HepG2 (cell line): ENCODE measurements around the gene SIT1. TPM values are rescaled to one million over a fixed set of nuclear protein-coding genes. Genes with fewer than 3 reads are reported as not detected.

Source experiments
- ATAC-seq: fragments of 200-7000 bp; cut with Tn5 transposase; 3 replicates; pipeline ENCODE4 v1.9.1; 2020; ENCODE audit warnings: mild to moderate bottlenecking, moderate library complexity
- BruUV-seq: library from RNA; stranded (reverse); fragments of 400-500 nt; replicated peaks from 2 replicates; lab custom pipeline; 2021; lab: Mats Ljungman, UMichigan
- CTCF ChIA-PET: fragments of 300-600 bp; formaldehyde crosslinking; extraction: SDS; loops from one replicate; lab custom pipeline; 2021; ENCODE audit warnings: low total read pairs, inconsistent platforms, low intra/inter-chr PET ratio; lab: Yijun Ruan, JAX
- POLR2A ChIA-PET: fragments of 350-600 bp; sonication (Branson Sonifier 250); formaldehyde crosslinking; loops from one replicate; lab custom pipeline; 2020; ENCODE audit warnings: antibody characterized with exemption, inconsistent platforms; lab: Yijun Ruan, JAX
- DNase-seq: peaks from one replicate; pipeline ENCODE4 v3.0.0-alpha.2; 2015; ENCODE audit warnings: low spot score
- FAIRE-seq: peaks from 3 replicates; lab custom pipeline; 2011; peaks lifted over from hg19 to GRCh38; lab: Jason Lieb, UNC
- H2AFZ ChIP-seq: one replicate; pipeline ENCODE4 v1.6.1; 2011; ENCODE audit warnings: low read length, inconsistent platforms
- H3K27ac ChIP-seq: fragments of 300-600 bp; 3 replicates; pipeline ENCODE4 v1.8.0; 2011; ENCODE audit warnings: mixed run types, mild to moderate bottlenecking, mixed read lengths, low read length, inconsistent platforms; ENCODE audit not compliant: insufficient read depth; ENCODE audit errors: extremely low read length
- H3K27me3 ChIP-seq, 2 experiments: fragments of 200-600 bp in 1 of 2; 2 replicates in 1 of 2; 3 replicates in 1 of 2; pipeline versions ENCODE4 v1.6.0 to v1.8.0; 2011; ENCODE audit warnings: low read length in 2 of 2, mild to moderate bottlenecking in 2 of 2, moderate library complexity in 2 of 2, inconsistent platforms in 1 of 2; ENCODE audit not compliant: insufficient read depth in 2 of 2, control insufficient read depth in 1 of 2
- H3K36me3 ChIP-seq, 2 experiments: fragments of 200-600 bp in 1 of 2; replicated peaks in 1 of 2; 2 replicates in 1 of 2; 3 replicates in 1 of 2; pipeline versions ENCODE4 v1.5.1 to v1.8.0; 2011; ENCODE audit warnings: low read length in 2 of 2, inconsistent platforms in 1 of 2; ENCODE audit not compliant: insufficient read depth in 2 of 2, control insufficient read depth in 1 of 2
- H3K4me1 ChIP-seq: 2 replicates; pipeline ENCODE4 v1.5.1; 2012; ENCODE audit warnings: low read length, inconsistent platforms; ENCODE audit not compliant: insufficient read depth
- H3K4me2 ChIP-seq: 2 replicates; pipeline ENCODE4 v1.6.0; 2011; ENCODE audit warnings: low read depth, low read length, inconsistent platforms
- H3K4me3 ChIP-seq, 3 experiments: fragments of 200-600 bp in 1 of 3; sonication (generic), shearing (Covaris generic) in 1 of 3; replicated peaks in 1 of 3; 2 replicates each; pipeline ENCODE4 v1.5.1; 2011 to 2016; ENCODE audit warnings: low read length in 3 of 3, inconsistent platforms in 2 of 3, low read depth in 2 of 3, mild to moderate bottlenecking in 2 of 3, control low read depth in 1 of 3, mixed read lengths in 1 of 3; ENCODE audit not compliant: insufficient read depth in 1 of 3
- H3K79me2 ChIP-seq: one replicate; pipeline ENCODE4 v1.6.1; 2011; ENCODE audit warnings: low read length, inconsistent platforms; ENCODE audit not compliant: insufficient read depth
- H3K9ac ChIP-seq: 2 replicates; pipeline ENCODE4 v1.6.0; 2011; ENCODE audit warnings: mild to moderate bottlenecking, low read depth, low read length, inconsistent platforms; ENCODE audit not compliant: insufficient read depth
- H3K9me3 ChIP-seq: 2 replicates; pipeline ENCODE4 v1.5.1; 2012; ENCODE audit warnings: mild to moderate bottlenecking, low read length
- H4K20me1 ChIP-seq: 2 replicates; pipeline ENCODE4 v1.6.0; 2011; ENCODE audit warnings: inconsistent platforms, mild to moderate bottlenecking, low read length, moderate library complexity; ENCODE audit not compliant: insufficient read depth
- ATF7 ChIP-seq, 2 experiments: fragments of 450-650 bp in 1 of 2; sonication (generic) in 1 of 2; formaldehyde crosslinking in 1 of 2; IDR thresholded peaks; 2 replicates each; pipeline versions ENCODE4 v1.4.0 to v1.6.1; 2016 to 2020; ENCODE audit warnings: antibody characterized with exemption in 1 of 2, mild to moderate bottlenecking in 1 of 2, missing genetic modification reagents in 1 of 2
- KMT2B ChIP-seq: IDR thresholded peaks from 2 replicates; pipeline ENCODE4 v1.6.1; 2016; ENCODE audit warnings: missing genetic modification reagents, missing compliant biosample characterization
- MED1 ChIP-seq: sonication (generic); formaldehyde crosslinking; IDR thresholded peaks from 2 replicates; pipeline ENCODE4 v1.4.0; 2020; ENCODE audit warnings: missing genetic modification reagents
- MTF2 ChIP-seq: sonication (generic); formaldehyde crosslinking; IDR thresholded peaks from 2 replicates; pipeline ENCODE4 v1.5.0; 2020; ENCODE audit warnings: missing genetic modification reagents, borderline replicate concordance
- PREB ChIP-seq: sonication (generic); formaldehyde crosslinking; IDR thresholded peaks from 2 replicates; pipeline ENCODE4 v1.4.0; 2020; ENCODE audit warnings: missing genetic modification reagents
- RFX5 ChIP-seq: IDR thresholded peaks from 2 replicates; pipeline ENCODE4 v1.6.1; 2011; ENCODE audit warnings: low read depth, low read length, improper control_type of control experiment
- RFXANK ChIP-seq: IDR thresholded peaks from 2 replicates; pipeline ENCODE4 v1.6.1; 2016
- RFXAP ChIP-seq: sonication (generic); formaldehyde crosslinking; IDR thresholded peaks from 2 replicates; pipeline ENCODE4 v1.4.0; 2020; ENCODE audit warnings: missing genetic modification reagents, borderline replicate concordance
- SIN3A ChIP-seq: IDR thresholded peaks from 2 replicates; pipeline ENCODE4 v1.6.1; 2011; ENCODE audit warnings: low read depth, mild to moderate bottlenecking, control low read depth, low read length, borderline replicate concordance
- SMYD3 ChIP-seq: sonication (generic); formaldehyde crosslinking; IDR thresholded peaks from 2 replicates; pipeline ENCODE4 v1.8.1; 2023; ENCODE audit warnings: mild to moderate bottlenecking, missing genetic modification reagents
- ZBTB7A ChIP-seq: sonication (generic); formaldehyde crosslinking; IDR thresholded peaks from 2 replicates; pipeline ENCODE4 v1.8.0; 2022; ENCODE audit warnings: mild to moderate bottlenecking, missing genetic modification reagents
- ZFY ChIP-seq: sonication (generic); formaldehyde crosslinking; IDR thresholded peaks from 2 replicates; pipeline ENCODE4 v1.4.0; 2020; ENCODE audit warnings: missing genetic modification reagents
- ZNF124 ChIP-seq: sonication (generic); formaldehyde crosslinking; IDR thresholded peaks from 2 replicates; pipeline ENCODE4 v1.4.0; 2020; ENCODE audit warnings: missing genetic modification reagents
- ZNF282 ChIP-seq: fragments of 450-650 bp; IDR thresholded peaks from 2 replicates; pipeline ENCODE4 v1.6.1; 2018; ENCODE audit not compliant: partially characterized antibody
- ZNF354B ChIP-seq: sonication (generic); formaldehyde crosslinking; IDR thresholded peaks from 2 replicates; pipeline ENCODE4 v1.8.0; 2022; ENCODE audit warnings: mild to moderate bottlenecking, missing genetic modification reagents
- ZSCAN29 ChIP-seq: sonication (generic); formaldehyde crosslinking; conservative IDR thresholded peaks from 2 replicates; pipeline ENCODE4 v1.4.0; 2020; ENCODE audit warnings: mild to moderate bottlenecking, missing genetic modification reagents
- WGBS: methylation state at CpG from one replicate; pipeline ENCODE4 v1.1.6; 2017; ENCODE audit warnings: low lambda C conversion rate; 5-methylcytosine and 5-hydroxymethylcytosine counted together
- in situ Hi-C: cut with HindIII; loops from 2 replicates; pipeline ENCODE4 v1.10.0; 2017; ENCODE audit warnings: low pct_unique_long_range_greater_than_20kb; ENCODE audit not compliant: extremely low pct_ligation_motif_present
- intact Hi-C: fragments of 100-400 bp; cut with micrococcal nuclease; formaldehyde crosslinking; loops from one replicate; pipeline ENCODE4 v1.10.0; 2022; ENCODE audit not compliant: unreplicated experiment
- polyA plus RNA-seq, 8 experiments: library from polyadenylated mRNA; depleted of rRNA in 3 of 8; stranded (reverse) in 7 of 8; unstranded in 1 of 8; fragments of >200 nt; fragmentation: Illumina TruSeq in 4 of 8; extraction: Trizol in 4 of 8; gene quantifications; 2 replicates each; pipeline versions ENCODE4 v1.2.1 to v1.2.3, GENCODE V29; 2011 to 2016; ENCODE audit warnings: low read depth in 4 of 8, missing spikeins in 1 of 8, mixed read lengths in 1 of 8; ENCODE audit not compliant: insufficient read depth in 1 of 8
- total RNA-seq, 5 experiments: library from RNA; depleted of rRNA; stranded (reverse); fragments of >200 nt; fragmentation: Illumina TruSeq; extraction: Trizol; gene quantifications; 2 replicates each; pipeline ENCODE4 v1.2.3, GENCODE V29; 2016; ENCODE audit warnings: low read depth in 1 of 5
- TF ChIP-seq, protein P1 (sequence below): sonication (generic); formaldehyde crosslinking; IDR thresholded peaks from 2 replicates; pipeline ENCODE4 v1.8.1; 2022; ENCODE audit warnings: low read depth, mild to moderate bottlenecking, missing genetic modification reagents
- TF ChIP-seq, protein P2 (sequence below): sonication (generic); formaldehyde crosslinking; IDR thresholded peaks from 2 replicates; pipeline ENCODE4 v1.4.0; 2020; ENCODE audit warnings: missing genetic modification reagents
- TF ChIP-seq, protein P3 (sequence below): sonication (generic); formaldehyde crosslinking; IDR thresholded peaks from 2 replicates; pipeline ENCODE4 v1.4.0; 2020; ENCODE audit warnings: missing genetic modification reagents

SIT1 gene
- total and polyA plus RNA-seq, 2 of the 13 experiments (the other 11 are each of a cell fraction or from before 2014, with no cell fraction given): 0.09 to 6.7 TPM

GRCh38 chr9:35617548-35617947 is 33.2 kb downstream of the SIT1 start (continued):
- TF ChIP-seq, protein P1, sequence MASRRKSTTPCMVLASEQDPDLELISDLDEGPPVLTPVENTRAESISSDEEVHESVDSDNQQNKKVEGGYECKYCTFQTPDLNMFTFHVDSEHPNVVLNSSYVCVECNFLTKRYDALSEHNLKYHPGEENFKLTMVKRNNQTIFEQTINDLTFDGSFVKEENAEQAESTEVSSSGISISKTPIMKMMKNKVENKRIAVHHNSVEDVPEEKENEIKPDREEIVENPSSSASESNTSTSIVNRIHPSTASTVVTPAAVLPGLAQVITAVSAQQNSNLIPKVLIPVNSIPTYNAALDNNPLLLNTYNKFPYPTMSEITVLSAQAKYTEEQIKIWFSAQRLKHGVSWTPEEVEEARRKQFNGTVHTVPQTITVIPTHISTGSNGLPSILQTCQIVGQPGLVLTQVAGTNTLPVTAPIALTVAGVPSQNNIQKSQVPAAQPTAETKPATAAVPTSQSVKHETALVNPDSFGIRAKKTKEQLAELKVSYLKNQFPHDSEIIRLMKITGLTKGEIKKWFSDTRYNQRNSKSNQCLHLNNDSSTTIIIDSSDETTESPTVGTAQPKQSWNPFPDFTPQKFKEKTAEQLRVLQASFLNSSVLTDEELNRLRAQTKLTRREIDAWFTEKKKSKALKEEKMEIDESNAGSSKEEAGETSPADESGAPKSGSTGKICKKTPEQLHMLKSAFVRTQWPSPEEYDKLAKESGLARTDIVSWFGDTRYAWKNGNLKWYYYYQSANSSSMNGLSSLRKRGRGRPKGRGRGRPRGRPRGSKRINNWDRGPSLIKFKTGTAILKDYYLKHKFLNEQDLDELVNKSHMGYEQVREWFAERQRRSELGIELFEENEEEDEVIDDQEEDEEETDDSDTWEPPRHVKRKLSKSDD (CRISPR knock-in tag): no peak
- TF ChIP-seq ZNF282: no peak
- no peak for TF ChIP-seq PREB (CRISPR knock-in tag)
- no peak for TF ChIP-seq ZNF124 (CRISPR knock-in tag)
- no peak for TF ChIP-seq SMYD3 (CRISPR knock-in tag)
- TF ChIP-seq, all 625 proteins: peak for 0

GRCh38 chr9:35616681-35617459 is 33.9 kb downstream of the SIT1 start:
- no peak overlapping the region for H3K27ac ChIP-seq
- TF ChIP-seq ZBTB7A (CRISPR knock-in tag) (no peak), MTF2 (no peak), MED1 (no peak), RFXANK (peak; percentile 65; the same call in 1 of the 2 replicates), ZFY (CRISPR knock-in tag) (no peak), ZNF354B (CRISPR knock-in tag) (no peak), ATF7 (IDR thresholded peaks at IDR 0.05) (peak; percentile 70), ATF7 (CRISPR knock-in tag; IDR thresholded peaks at IDR 0.05) (no peak), RFX5 (peak; percentile 95), SIN3A (no peak), KMT2B (CRISPR knock-in tag) (no peak), ZSCAN29 (CRISPR knock-in tag) (no peak), RFXAP (0 out of 2 replicates have a peak, but pooled peaks have one; percentile 38)
- TF ChIP-seq, protein P2, sequence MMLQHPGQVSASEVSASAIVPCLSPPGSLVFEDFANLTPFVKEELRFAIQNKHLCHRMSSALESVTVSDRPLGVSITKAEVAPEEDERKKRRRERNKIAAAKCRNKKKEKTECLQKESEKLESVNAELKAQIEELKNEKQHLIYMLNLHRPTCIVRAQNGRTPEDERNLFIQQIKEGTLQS: no peak
- TF ChIP-seq, protein P3, sequence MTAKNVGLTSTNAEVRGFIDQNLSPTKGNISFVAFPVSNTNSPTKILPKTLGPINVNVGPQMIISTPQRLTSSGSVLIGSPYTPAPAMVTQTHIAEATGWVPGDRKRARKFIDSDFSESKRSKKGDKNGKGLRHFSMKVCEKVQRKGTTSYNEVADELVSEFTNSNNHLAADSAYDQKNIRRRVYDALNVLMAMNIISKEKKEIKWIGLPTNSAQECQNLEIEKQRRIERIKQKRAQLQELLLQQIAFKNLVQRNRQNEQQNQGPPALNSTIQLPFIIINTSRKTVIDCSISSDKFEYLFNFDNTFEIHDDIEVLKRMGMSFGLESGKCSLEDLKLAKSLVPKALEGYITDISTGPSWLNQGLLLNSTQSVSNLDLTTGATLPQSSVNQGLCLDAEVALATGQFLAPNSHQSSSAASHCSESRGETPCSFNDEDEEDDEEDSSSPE: no peak

More at GRCh38 chr9:35616681-35617459, 33.9 kb downstream of the SIT1 start:
- ChIA-PET POLR2A (no interaction called here), CTCF (no interaction called here)
- in situ Hi-C loops (no loop called here), intact Hi-C loops (no loop called here)
- no peaks in the 10 kb centered on the region for H3K79me2 ChIP-seq
- no peaks in the 10 kb centered on the region for H3K36me3 ChIP-seq
- ATAC-seq: no peak; the same call in 2 of the 3 replicates
- WGBS: 55% methylated on average over 28 of the region's 51 CpGs
- H3K4me3 ChIP-seq: no peak overlapping the region
- H3K4me1 ChIP-seq: no peaks in the 10 kb centered on the region
- H3K4me2 ChIP-seq: peak overlapping the region; percentile 18; the same call in 1 of the 2 replicates
- no peaks in the 10 kb centered on the region for H4K20me1 ChIP-seq
- no peaks in the 10 kb centered on the region for H3K9me3 ChIP-seq
- H2AFZ ChIP-seq: no peak overlapping the region
- DNase-seq: no peak
- no TSS peak for BruUV-seq
- H3K27me3 ChIP-seq: peaks cover 3 to 60% of the 10 kb centered on the region in 2 experiments; a peak in 3 of 5 replicates
- no peak for FAIRE-seq
- H3K9ac ChIP-seq: no peak overlapping the region
